KOPT-K1 (cell line): ENCODE measurements around the gene ANKRD18A.
"Not testable (repeated sequence)": the region's sequence is repeated elsewhere in the genome, so short reads cannot be mapped to it uniquely, and the experiment has no call there.

ENCODE experiments used
- H3K27ac ChIP-seq: fragments of 200-600 bp; sonication (generic); 2 replicates; pipeline ENCODE4 v1.5.1; 2016; ENCODE audit warnings: antibody characterized with exemption, mild to moderate bottlenecking, low read depth, low read length; ENCODE audit not compliant: poor library complexity, severe bottlenecking
- H3K36me3 ChIP-seq: fragments of 200-600 bp; sonication (generic); 2 replicates; pipeline ENCODE4 v1.5.1; 2017; ENCODE audit warnings: antibody characterized with exemption, mild to moderate bottlenecking, low read length, moderate library complexity; ENCODE audit not compliant: insufficient read depth
- H3K9me3 ChIP-seq: fragments of 200-600 bp; sonication (generic); 2 replicates; pipeline ENCODE4 v1.5.1; 2017; ENCODE audit warnings: antibody characterized with exemption, low read length, mild to moderate bottlenecking; ENCODE audit not compliant: insufficient read depth, poor library complexity, severe bottlenecking

The ANKRD18A gene

GRCh38 chr9:38641985-38642864 is 21.8 kb upstream of the ANKRD18A start:
- Histone ChIP-seq H3K27ac (no peak overlapping the region), H3K9me3 (no peaks in the 10 kb centered on the region), H3K36me3 (no peaks in the 10 kb centered on the region)

GRCh38 chr9:38641142-38641541 is 20.7 kb upstream of the ANKRD18A start:
- Histone ChIP-seq H3K36me3 (no peaks in the 10 kb centered on the region), H3K27ac (no peak overlapping the region), H3K9me3 (no peaks in the 10 kb centered on the region)

GRCh38 chr9:38639577-38639940 is 19.2 kb upstream of the ANKRD18A start:
- Histone ChIP-seq H3K36me3 (no peaks in the 10 kb centered on the region), H3K27ac (no peak overlapping the region), H3K9me3 (no peaks in the 10 kb centered on the region)

GRCh38 chr9:38638881-38639576 is 18.6 kb upstream of the ANKRD18A start:
- Histone ChIP-seq H3K36me3 (no peaks in the 10 kb centered on the region), H3K9me3 (no peaks in the 10 kb centered on the region), H3K27ac (no peak overlapping the region)

GRCh38 chr9:38634315-38634714 is 13.9 kb upstream of the ANKRD18A start:
- no peaks in the 10 kb centered on the region for H3K36me3 ChIP-seq
- no peak overlapping the region for H3K27ac ChIP-seq
- H3K9me3 ChIP-seq: no peaks in the 10 kb centered on the region

GRCh38 chr9:38629511-38629910 is 9.1 kb upstream of the ANKRD18A start:
- H3K9me3 ChIP-seq: peaks cover 8% of the 10 kb centered on the region

GRCh38 chr9:38626006-38626405 is 5.6 kb upstream of the ANKRD18A start:
- peaks cover 33% of the 10 kb centered on the region for H3K9me3 ChIP-seq
- H3K27ac ChIP-seq: no peak overlapping the region
- H3K36me3 ChIP-seq: no peaks in the 10 kb centered on the region

More at GRCh38 chr9:38629511-38629910, 9.1 kb upstream of the ANKRD18A start:
- Histone ChIP-seq H3K36me3 (no peaks in the 10 kb centered on the region), H3K27ac (no peak overlapping the region)

GRCh38 chr9:38622951-38623350 is 2.6 kb upstream of the ANKRD18A start:
- peaks cover 40% of the 10 kb centered on the region for H3K9me3 ChIP-seq
- H3K36me3 ChIP-seq: no peaks in the 10 kb centered on the region
- no peak overlapping the region for H3K27ac ChIP-seq

GRCh38 chr9:38622288-38622674 is 1.9 kb upstream of the ANKRD18A start:
- Histone ChIP-seq H3K9me3 (peaks cover 40% of the 10 kb centered on the region), H3K36me3 (no peaks in the 10 kb centered on the region), H3K27ac (no peak overlapping the region)

GRCh38 chr9:38621434-38622287 is 1.3 kb upstream of the ANKRD18A start:
- Histone ChIP-seq H3K27ac (no peak overlapping the region), H3K36me3 (no peaks in the 10 kb centered on the region), H3K9me3 (peaks cover 40% of the 10 kb centered on the region)

GRCh38 chr9:38619556-38620447 is 594 bp downstream of the ANKRD18A start:
- H3K36me3 ChIP-seq: no peaks in the 10 kb centered on the region
- peaks cover 34% of the 10 kb centered on the region for H3K9me3 ChIP-seq
- no peak overlapping the region for H3K27ac ChIP-seq

- H3K27ac ChIP-seq, H3K36me3 ChIP-seq, H3K9me3 ChIP-seq: not testable (repeated sequence)
These were observed 22.2 kb downstream of the ANKRD18A start for GRCh38 chr9:38598029-38598745.

GRCh38 chr9:38595117-38595516 is 25.3 kb downstream of the ANKRD18A start:
- not testable (repeated sequence) for H3K27ac ChIP-seq, H3K9me3 ChIP-seq, H3K36me3 ChIP-seq
